Effector memory CD8-positive, alpha-beta T cell (primary cell): ENCODE results near the gene IFT88.

ENCODE experiments used
- ATAC-seq: fragments of 150-1000 bp; cut with Tn5 transposase; replicated peaks from 2 replicates; pipeline ENCODE4 v1.10.0; 2021; ENCODE audit warnings: mild to moderate bottlenecking, moderate library complexity
- DNase-seq, 3 experiments: peaks; one replicate each; pipeline ENCODE4 v3.0.0; 2021
- H3K27ac Mint-ChIP-seq, 2 donors: one replicate each; pipeline ENCODE4 v1.8.0; 2022; ENCODE audit warnings: mild to moderate bottlenecking in 2 of 2, mixed read lengths in 2 of 2, moderate library complexity in 2 of 2
- H3K27me3 Mint-ChIP-seq, 2 donors: one replicate each; pipeline ENCODE4 v1.8.0; 2022; ENCODE audit warnings: mixed read lengths in 2 of 2
- H3K36me3 Mint-ChIP-seq: one replicate; pipeline ENCODE4 v1.8.0; 2022; ENCODE audit warnings: mild to moderate bottlenecking, moderate library complexity, mixed read lengths; ENCODE audit not compliant: insufficient read depth
- H3K4me1 Mint-ChIP-seq, 2 donors: one replicate each; pipeline ENCODE4 v1.8.0; 2022; ENCODE audit warnings: low read depth in 2 of 2, mixed read lengths in 2 of 2
- H3K4me3 Mint-ChIP-seq, 2 donors: one replicate each; pipeline ENCODE4 v1.8.0; 2022; ENCODE audit warnings: mild to moderate bottlenecking in 2 of 2, mixed read lengths in 2 of 2, moderate library complexity in 2 of 2
- H3K9me3 Mint-ChIP-seq, 2 donors: one replicate each; pipeline ENCODE4 v1.8.0; 2022; ENCODE audit warnings: mixed read lengths in 2 of 2

The IFT88 gene

GRCh38 chr13:20696073-20696472, 129.1 kb downstream of the IFT88 start:
- H3K27me3 Mint-ChIP-seq = peaks cover 15 to 34% of the 10 kb centered on the region in 2 donors
- H3K4me3 Mint-ChIP-seq = no peak overlapping the region
- DNase-seq = no peak
- ATAC-seq = no peak
- H3K4me1 Mint-ChIP-seq = no peaks in the 10 kb centered on the region
- no peak overlapping the region for H3K27ac Mint-ChIP-seq
- no peaks in the 10 kb centered on the region for H3K9me3 Mint-ChIP-seq
- no peaks in the 10 kb centered on the region for H3K36me3 Mint-ChIP-seq

GRCh38 chr13:20699715-20700114, 132.8 kb downstream of the IFT88 start:
- H3K4me1 Mint-ChIP-seq = peaks cover 6 to 7% of the 10 kb centered on the region in 2 donors
- peaks cover 15 to 27% of the 10 kb centered on the region in 2 donors for H3K27me3 Mint-ChIP-seq
- no peaks in the 10 kb centered on the region for H3K9me3 Mint-ChIP-seq
- peaks cover 3% of the 10 kb centered on the region for H3K36me3 Mint-ChIP-seq
- ATAC-seq = no peak
- no peak overlapping the region for H3K27ac Mint-ChIP-seq
- no peak overlapping the region for H3K4me3 Mint-ChIP-seq
- no peak for DNase-seq

GRCh38 chr13:20700288-20700687, 133.3 kb downstream of the IFT88 start:
- no peak for ATAC-seq
- no peak overlapping the region for H3K4me3 Mint-ChIP-seq

GRCh38 chr13:20701461-20701860, 134.5 kb downstream of the IFT88 start:
- H3K27me3 Mint-ChIP-seq = peaks cover 15 to 25% of the 10 kb centered on the region in 2 donors
- H3K9me3 Mint-ChIP-seq = no peaks in the 10 kb centered on the region
- H3K4me3 Mint-ChIP-seq = no peak overlapping the region
- H3K36me3 Mint-ChIP-seq = peaks cover 3% of the 10 kb centered on the region
- H3K4me1 Mint-ChIP-seq = peaks cover 6 to 7% of the 10 kb centered on the region in 2 donors
- H3K27ac Mint-ChIP-seq = no peak overlapping the region
- no peak for DNase-seq
- no peak for ATAC-seq

More at GRCh38 chr13:20700288-20700687, 133.3 kb downstream of the IFT88 start:
- Mint-ChIP-seq H3K9me3 (no peaks in the 10 kb centered on the region), H3K4me1 (peaks cover 6 to 7% of the 10 kb centered on the region in 2 donors), H3K36me3 (peaks cover 3% of the 10 kb centered on the region), H3K27ac (no peak overlapping the region), H3K27me3 (peaks cover 15 to 25% of the 10 kb centered on the region in 2 donors)
- no peak for DNase-seq

GRCh38 chr13:20702530-20702914, 135.6 kb downstream of the IFT88 start:
- H3K4me1 Mint-ChIP-seq = peaks cover 6 to 7% of the 10 kb centered on the region in 2 donors
- no peak for ATAC-seq
- DNase-seq = no peak
- peaks cover 15 to 25% of the 10 kb centered on the region in 2 donors for H3K27me3 Mint-ChIP-seq
- H3K4me3 Mint-ChIP-seq = peak overlapping the region; percentile 98
- H3K9me3 Mint-ChIP-seq = no peaks in the 10 kb centered on the region
- H3K27ac Mint-ChIP-seq = peak overlapping the region in 1 of 2 donors; percentile 77
- peaks cover 3% of the 10 kb centered on the region for H3K36me3 Mint-ChIP-seq

DNA sequence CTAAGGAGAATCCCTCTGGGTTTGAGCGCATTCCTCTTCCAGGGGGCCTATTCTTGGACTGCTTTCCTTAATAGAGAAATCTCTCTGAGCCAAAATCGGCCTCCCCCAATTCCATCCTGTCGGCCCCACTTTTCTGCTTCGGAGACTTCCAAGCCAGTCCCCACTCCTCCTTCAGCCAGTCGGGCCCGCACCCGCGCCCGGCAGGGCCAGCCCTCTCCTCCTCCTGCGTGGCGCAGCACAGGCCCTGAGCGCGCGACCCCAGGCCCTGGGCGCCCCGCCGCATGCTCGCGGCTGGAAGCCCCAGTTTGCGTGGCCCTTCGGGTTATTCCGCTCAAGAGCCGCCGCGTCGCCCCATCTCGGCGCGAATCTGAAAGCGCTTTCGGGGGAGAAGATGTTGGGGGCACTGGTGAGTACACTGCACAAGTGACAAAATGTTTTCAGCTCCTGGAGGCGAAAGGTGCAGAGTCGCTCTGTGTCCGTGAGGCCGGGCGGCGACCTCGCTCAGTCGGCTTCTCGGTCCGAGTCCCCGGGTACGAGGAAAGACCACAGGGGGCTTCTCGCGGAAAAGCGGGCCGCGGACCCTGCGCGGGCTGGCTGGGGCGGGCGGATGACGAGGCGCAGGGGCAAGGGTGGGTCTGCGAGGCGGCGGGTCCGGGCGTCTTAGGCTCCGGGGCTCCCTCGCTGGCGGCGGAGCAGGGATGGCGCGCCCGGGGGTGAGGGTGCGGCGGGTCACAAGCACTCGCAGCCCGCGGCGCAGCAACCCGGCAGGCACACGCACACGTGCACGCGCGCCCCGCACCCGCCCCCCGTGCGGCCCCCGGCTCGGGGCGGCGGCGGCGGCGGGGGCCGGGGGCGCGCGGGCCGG, 136.2 kb downstream of the IFT88 start, which contains the start of gene IL17D:
IL17D (plus strand) TSS at position 785 of the 865 bp plus-strand sequence. CDS start 303 bp downstream, outside the sequence.
- Mint-ChIP-seq H3K9me3 (no peaks in the 10 kb centered on the region), H3K4me1 (peaks cover 6 to 7% of the 10 kb centered on the region in 2 donors), H3K36me3 (peaks cover 3% of the 10 kb centered on the region), H3K4me3 (peak within 1 kb of the TSS; percentile 98), H3K27ac (peak within 1 kb of the TSS; percentile 77 to 88), H3K27me3 (peaks cover 15 to 25% of the 10 kb centered on the region in 2 donors)
- ATAC-seq (peak; percentile 28), DNase-seq (peak; percentile 21 to 40 (median 26))

GRCh38 chr13:20703780-20704458, 137.0 kb downstream of the IFT88 start:
- Mint-ChIP-seq H3K36me3 (peaks cover 3% of the 10 kb centered on the region), H3K27ac (no peak overlapping the region), H3K4me1 (peaks cover 6 to 7% of the 10 kb centered on the region in 2 donors), H3K9me3 (no peaks in the 10 kb centered on the region), H3K27me3 (peaks cover 15 to 19% of the 10 kb centered on the region in 2 donors), H3K4me3 (peak overlapping the region; percentile 68 to 75)
- peak; percentile 93 for ATAC-seq
- DNase-seq = peak; percentile 70 to 78 (median 74)

- no peak for ATAC-seq
- Mint-ChIP-seq H3K27me3 (peaks cover 12 to 16% of the 10 kb centered on the region in 2 donors), H3K36me3 (peaks cover 3% of the 10 kb centered on the region), H3K4me3 (peak overlapping the region; percentile 68 to 75), H3K27ac (no peak overlapping the region), H3K9me3 (no peaks in the 10 kb centered on the region), H3K4me1 (peaks cover 6 to 7% of the 10 kb centered on the region in 2 donors)
- no peak for DNase-seq
Measured at GRCh38 chr13:20704459-20705069, 137.6 kb downstream of the IFT88 start.

GRCh38 chr13:20706661-20707060, 139.7 kb downstream of the IFT88 start:
- H3K36me3 Mint-ChIP-seq = peaks cover 3% of the 10 kb centered on the region
- H3K27me3 Mint-ChIP-seq = peaks cover 0 to 9% of the 10 kb centered on the region in 2 donors
- no peak overlapping the region for H3K4me3 Mint-ChIP-seq
- ATAC-seq (no peak), DNase-seq (no peak)
- peaks cover 6 to 7% of the 10 kb centered on the region in 2 donors for H3K4me1 Mint-ChIP-seq
- H3K27ac Mint-ChIP-seq = peak overlapping the region in 1 of 2 donors; percentile 55
- no peaks in the 10 kb centered on the region for H3K9me3 Mint-ChIP-seq

DNA sequence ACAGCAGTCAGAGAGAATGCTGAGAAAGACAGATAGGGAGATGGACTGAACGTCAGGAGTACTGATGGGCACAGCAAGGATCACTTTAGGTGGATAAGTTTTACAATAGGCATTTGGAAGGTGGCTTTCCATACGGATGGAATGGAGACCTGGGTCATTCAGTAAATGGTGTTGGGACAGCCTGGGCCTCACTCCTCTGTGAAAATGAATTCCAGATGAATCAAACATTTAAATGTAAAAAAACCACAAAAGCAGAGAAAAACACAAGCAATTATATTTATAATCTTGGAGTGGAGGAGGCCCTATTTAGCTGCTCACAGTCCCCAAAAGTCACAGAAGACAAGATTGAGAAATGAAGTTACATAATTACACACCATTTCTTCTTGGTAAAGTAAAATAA, 141.3 kb downstream of the IFT88 start:
- Mint-ChIP-seq H3K4me1 (peaks cover 3 to 9% of the 10 kb centered on the region in 2 donors), H3K27me3 (peaks cover 8 to 21% of the 10 kb centered on the region in 2 donors), H3K36me3 (peaks cover 1% of the 10 kb centered on the region), H3K27ac (no peak overlapping the region), H3K4me3 (no peak overlapping the region), H3K9me3 (no peaks in the 10 kb centered on the region)
- DNase-seq (no peak), ATAC-seq (no peak)

DNA sequence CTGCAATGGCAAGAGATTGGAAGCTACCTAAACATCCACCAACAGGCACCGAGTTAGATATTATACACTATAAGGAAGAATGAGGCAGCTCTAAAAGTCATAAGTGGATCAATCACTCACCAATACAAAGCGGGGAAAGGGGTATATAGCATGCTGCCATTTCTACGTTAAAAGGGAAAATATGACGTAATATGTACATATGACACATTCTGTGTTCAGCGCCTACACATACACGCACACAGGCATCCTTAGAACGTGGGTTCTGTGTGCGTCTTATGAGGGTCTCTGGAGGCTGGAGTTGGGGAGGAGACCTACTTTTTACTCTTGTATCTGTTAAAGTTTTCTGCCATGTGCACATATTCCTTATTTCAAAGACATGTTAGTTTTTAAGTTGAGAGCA, 142.4 kb downstream of the IFT88 start:
- Mint-ChIP-seq H3K27me3 (peaks cover 18 to 33% of the 10 kb centered on the region in 2 donors), H3K36me3 (no peaks in the 10 kb centered on the region), H3K9me3 (no peaks in the 10 kb centered on the region), H3K27ac (no peak overlapping the region), H3K4me3 (no peak overlapping the region), H3K4me1 (peaks cover 2 to 7% of the 10 kb centered on the region in 2 donors)
- no peak for ATAC-seq
- no peak for DNase-seq

DNA sequence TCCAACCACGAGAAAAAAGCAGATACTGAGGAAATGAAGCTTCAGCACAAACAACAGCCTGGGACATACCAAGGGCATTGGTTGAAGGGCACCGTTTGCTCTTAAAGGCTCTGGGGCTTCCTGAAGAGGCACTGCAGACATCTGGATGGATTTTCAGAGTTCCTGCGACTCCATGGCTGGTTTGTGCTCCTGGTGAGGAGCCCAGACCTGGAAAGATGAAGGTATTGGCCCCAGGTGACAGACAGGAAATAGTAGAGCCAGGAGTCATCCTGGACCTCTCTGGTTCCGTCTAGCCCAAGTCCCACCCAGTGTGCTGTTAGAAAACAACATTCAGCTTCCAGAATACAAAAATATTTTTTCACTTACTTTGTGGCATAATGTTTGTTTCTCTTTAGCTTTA, 142.8 kb downstream of the IFT88 start:
- Mint-ChIP-seq H3K9me3 (no peaks in the 10 kb centered on the region), H3K27me3 (peaks cover 19 to 37% of the 10 kb centered on the region in 2 donors), H3K36me3 (no peaks in the 10 kb centered on the region), H3K4me3 (no peak overlapping the region), H3K27ac (no peak overlapping the region), H3K4me1 (peaks cover 2 to 7% of the 10 kb centered on the region in 2 donors)
- no peak for DNase-seq
- no peak for ATAC-seq
